NB4 (cell line): ENCODE results near the gene GPC3.
A peak's percentile ranks its signal among the peaks of the same experiment; 100 is the strongest.

Experiments
- DNase-seq: peaks from one replicate; pipeline ENCODE4 v3.0.0; 2010; ENCODE audit warnings: low read depth
- H3K4me3 ChIP-seq: one replicate; pipeline ENCODE4 v1.5.1; 2011; ENCODE audit warnings: mild to moderate bottlenecking, low read depth, low read length, moderate library complexity
- MYC ChIP-seq: IDR thresholded peaks from 2 replicates; pipeline ENCODE4 v1.6.1; 2011; ENCODE audit warnings: low read depth, low read length
- POLR2A ChIP-seq: IDR thresholded peaks from 2 replicates; pipeline ENCODE4 v1.6.1; 2011; ENCODE audit warnings: mild to moderate bottlenecking; ENCODE audit not compliant: insufficient read length; ENCODE audit errors: extremely low read depth
- TF ChIP-seq, protein P1 (sequence below): IDR thresholded peaks from one replicate; pipeline ENCODE4 v1.5.1; 2012; ENCODE audit warnings: low read depth, low read length
- TF ChIP-seq, protein P2 (sequence below): IDR thresholded peaks from 2 replicates; pipeline ENCODE4 v1.6.1; 2011; ENCODE audit warnings: low read depth, low read length

The GPC3 gene

DNA sequence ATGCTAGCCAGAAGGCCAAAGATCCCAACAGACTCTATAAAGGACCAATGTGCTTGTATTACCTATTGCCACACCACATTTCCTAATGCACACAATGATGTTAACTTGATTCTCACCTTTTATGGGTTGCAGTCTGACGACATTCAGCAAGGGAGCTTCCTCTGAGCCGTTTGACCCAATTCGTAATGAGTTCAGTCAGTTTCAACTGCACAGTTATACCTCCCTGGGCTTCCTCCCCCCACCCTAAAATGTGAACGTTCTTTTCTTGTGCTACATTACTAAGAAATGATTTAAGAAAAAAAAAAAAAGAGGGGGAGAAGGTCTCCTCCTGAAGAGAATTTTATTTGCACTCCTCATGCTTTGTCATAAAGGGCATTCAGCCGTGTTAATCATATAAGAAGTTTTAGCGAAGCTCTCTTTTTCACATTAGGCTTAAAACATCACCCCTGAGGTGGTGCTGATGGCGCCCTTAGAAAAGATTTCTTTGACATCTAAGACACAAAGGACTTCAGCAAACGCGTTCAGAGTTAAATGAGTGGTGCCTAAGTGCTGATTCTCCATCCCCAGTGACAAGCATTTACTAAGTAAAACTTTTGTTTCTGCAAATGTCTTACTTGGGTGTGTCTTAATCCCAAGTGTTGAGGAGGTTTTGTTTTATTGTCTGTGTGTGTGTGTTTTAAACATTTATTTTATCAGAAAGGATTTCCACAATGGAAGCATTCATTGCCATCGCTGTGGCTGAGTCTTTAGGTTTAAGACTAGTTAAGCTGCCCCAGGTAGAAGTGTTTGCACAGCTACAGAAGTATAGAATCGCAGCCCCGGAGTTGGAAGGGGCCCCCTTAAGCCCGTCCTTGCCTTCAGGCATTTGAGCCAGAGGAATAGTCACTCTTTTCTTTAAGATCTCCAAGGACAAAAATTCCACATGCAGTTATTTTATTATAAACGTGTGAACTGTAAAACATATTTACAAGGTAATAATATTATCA is 15.2 kb upstream of the GPC3 start:
- peak; percentile 24 for DNase-seq
- no peak for TF ChIP-seq POLR2A
- TF ChIP-seq, protein P1, sequence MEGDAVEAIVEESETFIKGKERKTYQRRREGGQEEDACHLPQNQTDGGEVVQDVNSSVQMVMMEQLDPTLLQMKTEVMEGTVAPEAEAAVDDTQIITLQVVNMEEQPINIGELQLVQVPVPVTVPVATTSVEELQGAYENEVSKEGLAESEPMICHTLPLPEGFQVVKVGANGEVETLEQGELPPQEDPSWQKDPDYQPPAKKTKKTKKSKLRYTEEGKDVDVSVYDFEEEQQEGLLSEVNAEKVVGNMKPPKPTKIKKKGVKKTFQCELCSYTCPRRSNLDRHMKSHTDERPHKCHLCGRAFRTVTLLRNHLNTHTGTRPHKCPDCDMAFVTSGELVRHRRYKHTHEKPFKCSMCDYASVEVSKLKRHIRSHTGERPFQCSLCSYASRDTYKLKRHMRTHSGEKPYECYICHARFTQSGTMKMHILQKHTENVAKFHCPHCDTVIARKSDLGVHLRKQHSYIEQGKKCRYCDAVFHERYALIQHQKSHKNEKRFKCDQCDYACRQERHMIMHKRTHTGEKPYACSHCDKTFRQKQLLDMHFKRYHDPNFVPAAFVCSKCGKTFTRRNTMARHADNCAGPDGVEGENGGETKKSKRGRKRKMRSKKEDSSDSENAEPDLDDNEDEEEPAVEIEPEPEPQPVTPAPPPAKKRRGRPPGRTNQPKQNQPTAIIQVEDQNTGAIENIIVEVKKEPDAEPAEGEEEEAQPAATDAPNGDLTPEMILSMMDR, result no peak
- TF ChIP-seq, protein P2, sequence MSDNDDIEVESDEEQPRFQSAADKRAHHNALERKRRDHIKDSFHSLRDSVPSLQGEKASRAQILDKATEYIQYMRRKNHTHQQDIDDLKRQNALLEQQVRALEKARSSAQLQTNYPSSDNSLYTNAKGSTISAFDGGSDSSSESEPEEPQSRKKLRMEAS, result no peak
- no peak overlapping the region for H3K4me3 ChIP-seq

DNA sequence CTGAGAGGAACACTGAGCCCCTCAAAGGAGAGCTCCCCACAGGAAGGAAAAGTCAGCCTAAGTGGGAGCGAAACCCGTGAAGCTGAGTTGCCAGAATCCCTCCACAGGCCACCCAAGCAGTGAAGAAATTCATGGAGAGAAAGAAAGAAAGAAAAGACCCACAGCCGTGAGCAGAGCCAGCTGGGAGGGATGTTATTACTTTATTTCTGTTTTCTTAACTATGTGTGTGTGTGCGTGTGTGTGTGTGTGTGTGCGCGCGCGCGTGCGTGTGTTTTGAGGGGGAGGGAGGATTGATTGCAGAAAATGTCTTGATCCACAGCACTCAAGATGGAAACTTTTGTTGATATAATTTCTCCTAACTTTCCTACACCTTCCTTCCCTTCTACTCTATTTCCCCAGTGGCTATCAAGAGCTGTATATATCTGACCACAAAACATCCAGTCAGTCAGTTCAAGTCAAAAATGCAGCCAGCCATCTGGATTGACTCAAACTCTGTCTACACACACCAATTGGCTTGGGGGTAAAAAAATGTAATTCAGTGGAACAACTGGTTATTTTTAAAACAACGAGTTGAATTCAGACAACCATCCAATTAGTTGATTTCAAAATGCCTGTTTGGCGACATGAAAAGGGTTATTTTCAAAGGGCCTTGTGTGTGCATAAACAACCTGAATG is 13.8 kb upstream of the GPC3 start:
- DNase-seq, result peak; percentile 7
- no peak for TF ChIP-seq MYC
- TF ChIP-seq, protein P1, result no peak
- no peak for TF ChIP-seq POLR2A
- TF ChIP-seq, protein P2, result no peak
- no peak overlapping the region for H3K4me3 ChIP-seq

DNA sequence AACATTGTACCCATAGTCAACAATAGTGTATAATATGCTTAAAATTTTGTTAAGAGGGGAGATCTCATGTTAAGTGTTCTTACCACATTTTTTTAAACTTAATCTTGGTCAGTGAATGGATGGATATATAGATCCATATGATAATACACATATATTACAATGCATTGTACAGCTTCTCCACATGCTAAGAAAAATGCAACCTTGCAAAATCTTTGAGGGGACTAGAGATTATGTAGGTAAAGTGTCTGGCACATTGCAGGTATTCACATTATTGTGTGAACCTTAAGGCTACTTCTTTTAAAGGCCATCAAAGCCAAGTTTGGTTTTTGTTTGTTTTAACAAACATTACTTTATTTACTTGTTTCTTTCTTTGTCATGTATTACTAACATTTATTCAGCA is 10.4 kb upstream of the GPC3 start:
- TF ChIP-seq, protein P1, result no peak
- TF ChIP-seq POLR2A (no peak), MYC (no peak)
- TF ChIP-seq, protein P2, result no peak
- DNase-seq, result no peak
- H3K4me3 ChIP-seq, result no peak overlapping the region

DNA sequence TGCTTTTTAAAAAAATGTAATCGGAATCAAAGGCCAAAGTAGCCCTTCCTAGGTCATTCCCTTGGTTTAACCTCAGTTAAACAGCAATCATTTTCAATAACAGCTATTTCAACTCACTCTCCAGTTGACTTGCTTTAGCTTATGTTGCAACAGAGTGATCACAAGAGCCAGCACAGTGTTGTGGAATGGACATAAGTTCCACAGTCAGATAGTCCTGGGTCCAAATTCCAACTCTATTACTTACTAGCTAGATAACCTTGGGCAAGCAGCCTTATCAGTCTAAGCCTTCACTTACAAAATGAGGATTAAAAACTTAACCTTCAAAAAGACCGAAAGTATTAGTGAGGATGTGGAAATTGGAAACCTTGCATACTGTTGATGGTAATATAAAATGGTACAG is 9.2 kb upstream of the GPC3 start:
- no peak overlapping the region for H3K4me3 ChIP-seq
- TF ChIP-seq, protein P2, result no peak
- TF ChIP-seq POLR2A (no peak), MYC (no peak)
- TF ChIP-seq, protein P1, result no peak
- DNase-seq, result no peak

DNA sequence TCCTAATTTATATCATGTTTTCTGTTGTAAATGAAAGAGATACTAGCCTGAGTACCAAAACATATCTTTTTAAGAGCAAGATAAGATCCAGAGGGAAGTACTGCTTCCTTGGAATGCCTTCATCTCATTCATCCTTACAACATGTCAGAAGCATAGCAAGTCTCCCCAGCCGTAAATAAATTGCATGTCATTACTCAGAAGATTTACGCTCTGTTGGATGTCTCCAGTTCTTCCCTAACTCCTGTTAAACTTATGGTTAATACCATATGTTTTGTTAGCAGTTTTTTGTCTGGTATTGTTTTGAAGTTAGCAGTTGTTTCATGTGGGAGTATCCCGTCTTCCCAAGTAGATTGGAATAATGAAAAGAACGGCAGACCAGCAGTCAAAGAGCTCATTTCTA is 7.5 kb upstream of the GPC3 start:
- H3K4me3 ChIP-seq, result no peak overlapping the region
- TF ChIP-seq POLR2A (no peak), MYC (no peak)
- TF ChIP-seq, protein P1, result no peak
- TF ChIP-seq, protein P2, result no peak
- DNase-seq, result no peak
